Choroid plexus epithelial cell (primary cell): ENCODE measurements around the gene PFDN5.
A peak's percentile ranks its signal among the peaks of the same experiment; 100 is the strongest.

Experiments
- DNase-seq: peaks from one replicate; pipeline ENCODE4 v3.0.0-alpha.2; 2010; ENCODE audit warnings: low read depth
- H3K4me3 ChIP-seq: 2 replicates; pipeline ENCODE4 v1.5.1; 2011; ENCODE audit warnings: low read depth, mild to moderate bottlenecking, control low read depth, low read length, moderate library complexity
- CTCF ChIP-seq: conservative IDR thresholded peaks from 2 replicates; pipeline ENCODE4 v1.5.1; 2011; ENCODE audit warnings: low read depth, mild to moderate bottlenecking, control low read depth, inconsistent platforms, low read length, moderate library complexity

PFDN5 gene

GRCh38 chr12:53336181-53336681 lies 40.9 kb downstream of the PFDN5 start, which contains the start of gene SP7:
TSS of gene SP7 (minus strand) at chr12:53336354. CDS start at chr12:53335646, 708 bp downstream.
- TF ChIP-seq CTCF, result no peak
- DNase-seq, result peak; percentile 11
- no peak within 1 kb of the TSS for H3K4me3 ChIP-seq

GRCh38 chr12:53338017-53338416 lies 42.7 kb downstream of the PFDN5 start:
- no peak for TF ChIP-seq CTCF
- H3K4me3 ChIP-seq, result no peak overlapping the region
- no peak for DNase-seq

GRCh38 chr12:53338916-53339315 lies 43.6 kb downstream of the PFDN5 start:
- no peak for TF ChIP-seq CTCF
- H3K4me3 ChIP-seq, result no peak overlapping the region
- no peak for DNase-seq

GRCh38 chr12:53340398-53340797 lies 45.1 kb downstream of the PFDN5 start:
- no peak for DNase-seq
- no peak overlapping the region for H3K4me3 ChIP-seq
- TF ChIP-seq CTCF, result no peak

- no peak overlapping the region for H3K4me3 ChIP-seq
- no peak for TF ChIP-seq CTCF
- DNase-seq, result peak; percentile 28
Observed at GRCh38 chr12:53343449-53343848, 48.1 kb downstream of the PFDN5 start.

GRCh38 chr12:53343969-53344368 lies 48.6 kb downstream of the PFDN5 start:
- no peak overlapping the region for H3K4me3 ChIP-seq
- DNase-seq, result no peak
- no peak for TF ChIP-seq CTCF

- H3K4me3 ChIP-seq, result peak overlapping the region; percentile 64
- no peak for DNase-seq
- no peak for TF ChIP-seq CTCF
Observed at GRCh38 chr12:53344487-53344823, 49.1 kb downstream of the PFDN5 start.
